Measurements from ENCODE around the gene B3GNT5.

DNA sequence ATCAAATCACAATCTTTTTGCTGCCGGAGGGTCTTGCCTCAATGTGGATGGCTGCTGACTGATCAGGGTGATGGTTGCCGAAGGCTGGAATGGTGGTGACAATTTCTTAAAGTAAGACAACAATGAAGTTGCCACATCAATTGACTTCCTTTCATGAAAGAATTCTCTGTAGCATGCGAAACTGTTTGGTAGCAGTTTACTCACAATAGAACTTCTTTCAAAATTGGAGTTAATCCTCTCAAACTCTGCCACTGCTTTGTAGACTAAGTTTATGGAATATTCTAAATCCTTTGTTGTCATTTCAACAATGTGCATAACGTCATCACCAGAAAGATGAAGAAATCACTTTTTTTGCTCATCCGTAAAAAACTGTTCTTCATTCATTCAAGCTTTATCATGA, 65.8 kb downstream of the B3GNT5 start:
- TF ChIP-seq, protein P1, sequence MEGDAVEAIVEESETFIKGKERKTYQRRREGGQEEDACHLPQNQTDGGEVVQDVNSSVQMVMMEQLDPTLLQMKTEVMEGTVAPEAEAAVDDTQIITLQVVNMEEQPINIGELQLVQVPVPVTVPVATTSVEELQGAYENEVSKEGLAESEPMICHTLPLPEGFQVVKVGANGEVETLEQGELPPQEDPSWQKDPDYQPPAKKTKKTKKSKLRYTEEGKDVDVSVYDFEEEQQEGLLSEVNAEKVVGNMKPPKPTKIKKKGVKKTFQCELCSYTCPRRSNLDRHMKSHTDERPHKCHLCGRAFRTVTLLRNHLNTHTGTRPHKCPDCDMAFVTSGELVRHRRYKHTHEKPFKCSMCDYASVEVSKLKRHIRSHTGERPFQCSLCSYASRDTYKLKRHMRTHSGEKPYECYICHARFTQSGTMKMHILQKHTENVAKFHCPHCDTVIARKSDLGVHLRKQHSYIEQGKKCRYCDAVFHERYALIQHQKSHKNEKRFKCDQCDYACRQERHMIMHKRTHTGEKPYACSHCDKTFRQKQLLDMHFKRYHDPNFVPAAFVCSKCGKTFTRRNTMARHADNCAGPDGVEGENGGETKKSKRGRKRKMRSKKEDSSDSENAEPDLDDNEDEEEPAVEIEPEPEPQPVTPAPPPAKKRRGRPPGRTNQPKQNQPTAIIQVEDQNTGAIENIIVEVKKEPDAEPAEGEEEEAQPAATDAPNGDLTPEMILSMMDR (IDR thresholded peaks at IDR 0.05; ENCODE audit: low read depth, low read length, poor library complexity, severe bottlenecking) = no peak
- no peak for TF ChIP-seq EZH2phosphoT487 (IDR thresholded peaks at IDR 0.05; ENCODE audit: borderline replicate concordance, low read length)
